ENCODE results near the gene NXN. TPM values are rescaled to one million over a fixed set of nuclear protein-coding genes. Genes with fewer than 3 reads are reported as not detected.

Gene NXN
- total RNA-seq, 1 experiment from 2014 or later = 126 TPM

- no TSS peak for BruUV-seq (replicated peaks)
- Histone ChIP-seq H3K4me3 (ENCODE audit: low read depth in 2 of 2, low read length in 2 of 2) (no peak overlapping the region), H3K27me3 (ENCODE audit: control insufficient read depth, insufficient read depth, low read length) (no peaks in the 10 kb centered on the region), H3K36me3 (ENCODE audit: control insufficient read depth, insufficient read depth, low read length) (no peaks in the 10 kb centered on the region), H3K9me3 (ENCODE audit: control insufficient read depth, insufficient read depth, low read depth, low read length) (no peaks in the 10 kb centered on the region), H3K4me1 (ENCODE audit: control insufficient read depth, insufficient read depth, low read length) (no peaks in the 10 kb centered on the region), H3K27ac (ENCODE audit: low read length) (no peak overlapping the region)
- POLR2A ChIA-PET = no interaction called here
- ATAC-seq = no peak
- CTCF ChIA-PET = no interaction called here
- intact Hi-C loops (cut with micrococcal nuclease; ENCODE audit: unreplicated experiment) = no loop called here
- TF ChIP-seq CTCF (IDR thresholded peaks at IDR 0.05) (no peak), SIN3A (IDR thresholded peaks at IDR 0.05; ENCODE audit: borderline replicate concordance, insufficient read depth, low read depth, low read length) (no peak), TCF7L2 (IDR thresholded peaks at IDR 0.05; ENCODE audit: low read depth, low read length) (no peak), REST (IDR thresholded peaks at IDR 0.05; ENCODE audit: insufficient read depth in 1 of 2, low read depth in 2 of 2, low read length in 1 of 2) (no peak), POLR2AphosphoS5 (IDR thresholded peaks at IDR 0.05; ENCODE audit: low read depth, low read length) (no peak)
- in situ Hi-C loops (cut with HindIII; ENCODE audit: low pct_unique_long_range_greater_than_20kb, low sequenced_read_pairs) = no loop called here
- DNase-seq (ENCODE audit: low read depth, low spot score) = no peak
These were observed 9.0 kb upstream of the NXN start for GRCh38 chr17:988561-988960.

GRCh38 chr17:987931-988330, 8.4 kb upstream of the NXN start:
- POLR2A ChIA-PET = no interaction called here
- no TSS peak for BruUV-seq (replicated peaks)
- TF ChIP-seq CTCF (IDR thresholded peaks at IDR 0.05) = no peak
- TF ChIP-seq SIN3A (IDR thresholded peaks at IDR 0.05; ENCODE audit: borderline replicate concordance, insufficient read depth, low read depth, low read length) = no peak
- TF ChIP-seq TCF7L2 (IDR thresholded peaks at IDR 0.05; ENCODE audit: low read depth, low read length) = no peak
- TF ChIP-seq REST (IDR thresholded peaks at IDR 0.05; ENCODE audit: insufficient read depth in 1 of 2, low read depth in 2 of 2, low read length in 1 of 2) = no peak
- no peak for TF ChIP-seq POLR2AphosphoS5 (IDR thresholded peaks at IDR 0.05; ENCODE audit: low read depth, low read length)
- no peak for ATAC-seq
- CTCF ChIA-PET = no interaction called here
- H3K27me3 ChIP-seq (ENCODE audit: control insufficient read depth, insufficient read depth, low read length) = no peaks in the 10 kb centered on the region
- no peaks in the 10 kb centered on the region for H3K4me1 ChIP-seq (ENCODE audit: control insufficient read depth, insufficient read depth, low read length)
- H3K27ac ChIP-seq (ENCODE audit: low read length) = no peak overlapping the region
- in situ Hi-C loops (cut with HindIII; ENCODE audit: low pct_unique_long_range_greater_than_20kb, low sequenced_read_pairs) (no loop called here), intact Hi-C loops (cut with micrococcal nuclease; ENCODE audit: unreplicated experiment) (no loop called here)
- H3K36me3 ChIP-seq (ENCODE audit: control insufficient read depth, insufficient read depth, low read length) = no peaks in the 10 kb centered on the region
- no peak overlapping the region for H3K4me3 ChIP-seq (ENCODE audit: low read depth in 2 of 2, low read length in 2 of 2)
- no peak for DNase-seq (ENCODE audit: low read depth, low spot score)
- H3K9me3 ChIP-seq (ENCODE audit: control insufficient read depth, insufficient read depth, low read depth, low read length) = no peaks in the 10 kb centered on the region

Data from Panc1 (cell line).